HepG2 (cell line): Measurements from ENCODE around the gene LMOD1. TPM values are rescaled to one million over a fixed set of nuclear protein-coding genes. Genes with fewer than 3 reads are reported as not detected.

Experiments used
- ATAC-seq: fragments of 200-7000 bp; cut with Tn5 transposase; 3 replicates; pipeline ENCODE4 v1.9.1; 2020; ENCODE audit warnings: mild to moderate bottlenecking, moderate library complexity
- BruUV-seq: library from RNA; stranded (reverse); fragments of 400-500 nt; replicated peaks from 2 replicates; lab custom pipeline; 2021; lab: Mats Ljungman, UMichigan
- CTCF ChIA-PET: fragments of 300-600 bp; formaldehyde crosslinking; extraction: SDS; loops from one replicate; lab custom pipeline; 2021; ENCODE audit warnings: low total read pairs, inconsistent platforms, low intra/inter-chr PET ratio; lab: Yijun Ruan, JAX
- POLR2A ChIA-PET: fragments of 350-600 bp; sonication (Branson Sonifier 250); formaldehyde crosslinking; loops from one replicate; lab custom pipeline; 2020; ENCODE audit warnings: antibody characterized with exemption, inconsistent platforms; lab: Yijun Ruan, JAX
- DNase-seq: peaks from one replicate; pipeline ENCODE4 v3.0.0-alpha.2; 2015; ENCODE audit warnings: low spot score
- FAIRE-seq: peaks from 3 replicates; lab custom pipeline; 2011; peaks lifted over from hg19 to GRCh38; lab: Jason Lieb, UNC
- H2AFZ ChIP-seq: one replicate; pipeline ENCODE4 v1.6.1; 2011; ENCODE audit warnings: low read length, inconsistent platforms
- H3K27ac ChIP-seq: fragments of 300-600 bp; 3 replicates; pipeline ENCODE4 v1.8.0; 2011; ENCODE audit warnings: mixed run types, mild to moderate bottlenecking, mixed read lengths, low read length, inconsistent platforms; ENCODE audit not compliant: insufficient read depth; ENCODE audit errors: extremely low read length
- H3K27me3 ChIP-seq, 2 experiments: fragments of 200-600 bp in 1 of 2; 2 replicates in 1 of 2; 3 replicates in 1 of 2; pipeline versions ENCODE4 v1.6.0 to v1.8.0; 2011; ENCODE audit warnings: low read length in 2 of 2, mild to moderate bottlenecking in 2 of 2, moderate library complexity in 2 of 2, inconsistent platforms in 1 of 2; ENCODE audit not compliant: insufficient read depth in 2 of 2, control insufficient read depth in 1 of 2
- H3K36me3 ChIP-seq, 2 experiments: fragments of 200-600 bp in 1 of 2; replicated peaks in 1 of 2; 2 replicates in 1 of 2; 3 replicates in 1 of 2; pipeline versions ENCODE4 v1.5.1 to v1.8.0; 2011; ENCODE audit warnings: low read length in 2 of 2, inconsistent platforms in 1 of 2; ENCODE audit not compliant: insufficient read depth in 2 of 2, control insufficient read depth in 1 of 2
- H3K4me1 ChIP-seq: 2 replicates; pipeline ENCODE4 v1.5.1; 2012; ENCODE audit warnings: low read length, inconsistent platforms; ENCODE audit not compliant: insufficient read depth
- H3K4me2 ChIP-seq: 2 replicates; pipeline ENCODE4 v1.6.0; 2011; ENCODE audit warnings: low read depth, low read length, inconsistent platforms
- H3K4me3 ChIP-seq, 3 experiments: fragments of 200-600 bp in 1 of 3; sonication (generic), shearing (Covaris generic) in 1 of 3; replicated peaks in 1 of 3; 2 replicates each; pipeline ENCODE4 v1.5.1; 2011 to 2016; ENCODE audit warnings: low read length in 3 of 3, inconsistent platforms in 2 of 3, low read depth in 2 of 3, mild to moderate bottlenecking in 2 of 3, control low read depth in 1 of 3, mixed read lengths in 1 of 3; ENCODE audit not compliant: insufficient read depth in 1 of 3
- H3K79me2 ChIP-seq: one replicate; pipeline ENCODE4 v1.6.1; 2011; ENCODE audit warnings: low read length, inconsistent platforms; ENCODE audit not compliant: insufficient read depth
- H3K9ac ChIP-seq: 2 replicates; pipeline ENCODE4 v1.6.0; 2011; ENCODE audit warnings: mild to moderate bottlenecking, low read depth, low read length, inconsistent platforms; ENCODE audit not compliant: insufficient read depth
- H3K9me3 ChIP-seq: 2 replicates; pipeline ENCODE4 v1.5.1; 2012; ENCODE audit warnings: mild to moderate bottlenecking, low read length
- H4K20me1 ChIP-seq: 2 replicates; pipeline ENCODE4 v1.6.0; 2011; ENCODE audit warnings: inconsistent platforms, mild to moderate bottlenecking, low read length, moderate library complexity; ENCODE audit not compliant: insufficient read depth
- THAP11 ChIP-seq: IDR thresholded peaks from 2 replicates; pipeline ENCODE4 v1.6.1; 2016; ENCODE audit warnings: missing biosample characterization, missing genetic modification reagents
- ZNF121 ChIP-seq: sonication (generic); formaldehyde crosslinking; IDR thresholded peaks from 2 replicates; pipeline ENCODE4 v1.5.0; 2020; ENCODE audit warnings: mild to moderate bottlenecking, missing genetic modification reagents
- ZNF138 ChIP-seq: sonication (generic); formaldehyde crosslinking; IDR thresholded peaks from 2 replicates; pipeline ENCODE4 v1.5.0; 2020; ENCODE audit warnings: mild to moderate bottlenecking, low read depth, missing genetic modification reagents
- ZNF589 ChIP-seq: sonication (generic); formaldehyde crosslinking; conservative IDR thresholded peaks from 2 replicates; pipeline ENCODE4 v1.8.0; 2022; ENCODE audit warnings: mild to moderate bottlenecking, moderate library complexity, missing genetic modification reagents
- ZNF850 ChIP-seq: sonication (generic); formaldehyde crosslinking; conservative IDR thresholded peaks from 2 replicates; pipeline ENCODE4 v1.9.0; 2021; ENCODE audit warnings: mild to moderate bottlenecking, missing genetic modification reagents
- WGBS: methylation state at CpG from one replicate; pipeline ENCODE4 v1.1.6; 2017; ENCODE audit warnings: low lambda C conversion rate; 5-methylcytosine and 5-hydroxymethylcytosine counted together
- in situ Hi-C: cut with HindIII; loops from 2 replicates; pipeline ENCODE4 v1.10.0; 2017; ENCODE audit warnings: low pct_unique_long_range_greater_than_20kb; ENCODE audit not compliant: extremely low pct_ligation_motif_present
- intact Hi-C: fragments of 100-400 bp; cut with micrococcal nuclease; formaldehyde crosslinking; loops from one replicate; pipeline ENCODE4 v1.10.0; 2022; ENCODE audit not compliant: unreplicated experiment
- polyA plus RNA-seq, 8 experiments: library from polyadenylated mRNA; depleted of rRNA in 3 of 8; stranded (reverse) in 7 of 8; unstranded in 1 of 8; fragments of >200 nt; fragmentation: Illumina TruSeq in 4 of 8; extraction: Trizol in 4 of 8; gene quantifications; 2 replicates each; pipeline versions ENCODE4 v1.2.1 to v1.2.3, GENCODE V29; 2011 to 2016; ENCODE audit warnings: low read depth in 4 of 8, missing spikeins in 1 of 8, mixed read lengths in 1 of 8; ENCODE audit not compliant: insufficient read depth in 1 of 8
- total RNA-seq, 5 experiments: library from RNA; depleted of rRNA; stranded (reverse); fragments of >200 nt; fragmentation: Illumina TruSeq; extraction: Trizol; gene quantifications; 2 replicates each; pipeline ENCODE4 v1.2.3, GENCODE V29; 2016; ENCODE audit warnings: low read depth in 1 of 5
- TF ChIP-seq, protein P1 (sequence below): sonication (generic); formaldehyde crosslinking; conservative IDR thresholded peaks from 2 replicates; pipeline ENCODE4 v1.8.0; 2022; ENCODE audit warnings: low read depth, missing genetic modification reagents
- TF ChIP-seq, protein P2 (sequence below): sonication (generic); formaldehyde crosslinking; IDR thresholded peaks from 2 replicates; pipeline ENCODE4 v1.4.0; 2020; ENCODE audit warnings: mild to moderate bottlenecking, missing genetic modification reagents

Gene LMOD1
- total and polyA plus RNA-seq, 2 of the 13 experiments (the other 11 are each of a cell fraction or from before 2014, with no cell fraction given), result not detected

DNA sequence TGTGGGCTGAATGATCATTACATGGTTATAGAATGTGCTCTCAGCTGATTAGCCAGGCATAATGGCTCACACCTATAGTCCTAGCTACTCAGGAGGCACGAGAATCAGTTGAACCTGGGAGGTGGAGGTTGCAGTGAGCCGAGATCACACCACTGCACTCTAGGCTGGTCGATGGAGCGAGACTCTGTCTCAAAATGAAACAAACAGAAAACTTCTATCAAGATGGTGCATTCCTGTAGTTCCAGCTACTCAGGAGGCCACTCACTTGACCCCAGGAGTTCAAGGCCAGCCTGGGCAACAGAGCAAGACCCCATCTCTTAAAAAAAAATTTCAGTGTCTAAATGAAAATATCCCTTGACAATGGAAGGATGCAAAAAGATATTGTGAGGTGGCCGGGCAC is 19.8 kb upstream of the LMOD1 start:
- CTCF ChIA-PET, result no interaction called here
- FAIRE-seq, result no peak

More for the DNA sequence above, 19.8 kb upstream of the LMOD1 start:
- TF ChIP-seq ZNF138 (CRISPR knock-in tag) (no peak), ZNF121 (CRISPR knock-in tag) (peak; percentile 35; the same call in 1 of the 2 replicates), ZNF589 (no peak), ZNF850 (no peak), THAP11 (CRISPR knock-in tag) (no peak)
- TF ChIP-seq, protein P1, sequence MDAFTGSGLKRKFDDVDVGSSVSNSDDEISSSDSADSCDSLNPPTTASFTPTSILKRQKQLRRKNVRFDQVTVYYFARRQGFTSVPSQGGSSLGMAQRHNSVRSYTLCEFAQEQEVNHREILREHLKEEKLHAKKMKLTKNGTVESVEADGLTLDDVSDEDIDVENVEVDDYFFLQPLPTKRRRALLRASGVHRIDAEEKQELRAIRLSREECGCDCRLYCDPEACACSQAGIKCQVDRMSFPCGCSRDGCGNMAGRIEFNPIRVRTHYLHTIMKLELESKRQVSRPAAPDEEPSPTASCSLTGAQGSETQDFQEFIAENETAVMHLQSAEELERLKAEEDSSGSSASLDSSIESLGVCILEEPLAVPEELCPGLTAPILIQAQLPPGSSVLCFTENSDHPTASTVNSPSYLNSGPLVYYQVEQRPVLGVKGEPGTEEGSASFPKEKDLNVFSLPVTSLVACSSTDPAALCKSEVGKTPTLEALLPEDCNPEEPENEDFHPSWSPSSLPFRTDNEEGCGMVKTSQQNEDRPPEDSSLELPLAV (CRISPR knock-in tag), result no peak
- TF ChIP-seq, protein P2, sequence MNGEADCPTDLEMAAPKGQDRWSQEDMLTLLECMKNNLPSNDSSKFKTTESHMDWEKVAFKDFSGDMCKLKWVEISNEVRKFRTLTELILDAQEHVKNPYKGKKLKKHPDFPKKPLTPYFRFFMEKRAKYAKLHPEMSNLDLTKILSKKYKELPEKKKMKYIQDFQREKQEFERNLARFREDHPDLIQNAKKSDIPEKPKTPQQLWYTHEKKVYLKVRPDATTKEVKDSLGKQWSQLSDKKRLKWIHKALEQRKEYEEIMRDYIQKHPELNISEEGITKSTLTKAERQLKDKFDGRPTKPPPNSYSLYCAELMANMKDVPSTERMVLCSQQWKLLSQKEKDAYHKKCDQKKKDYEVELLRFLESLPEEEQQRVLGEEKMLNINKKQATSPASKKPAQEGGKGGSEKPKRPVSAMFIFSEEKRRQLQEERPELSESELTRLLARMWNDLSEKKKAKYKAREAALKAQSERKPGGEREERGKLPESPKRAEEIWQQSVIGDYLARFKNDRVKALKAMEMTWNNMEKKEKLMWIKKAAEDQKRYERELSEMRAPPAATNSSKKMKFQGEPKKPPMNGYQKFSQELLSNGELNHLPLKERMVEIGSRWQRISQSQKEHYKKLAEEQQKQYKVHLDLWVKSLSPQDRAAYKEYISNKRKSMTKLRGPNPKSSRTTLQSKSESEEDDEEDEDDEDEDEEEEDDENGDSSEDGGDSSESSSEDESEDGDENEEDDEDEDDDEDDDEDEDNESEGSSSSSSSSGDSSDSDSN, result no peak
- H3K9me3 ChIP-seq, result no peaks in the 10 kb centered on the region
- POLR2A ChIA-PET, result no interaction called here
- no peak overlapping the region for H3K9ac ChIP-seq
- H3K27ac ChIP-seq, result no peak overlapping the region
- no peaks in the 10 kb centered on the region for H3K4me1 ChIP-seq
- H3K36me3 ChIP-seq, result peaks cover 11 to 77% of the 10 kb centered on the region in 2 experiments
- no peaks in the 10 kb centered on the region; the same call in 1 of the 2 replicates for H4K20me1 ChIP-seq
- no TSS peak for BruUV-seq
- intact Hi-C loops, result no loop called here
- WGBS, result 95% methylated on average over 5 of the region's 5 CpGs
- H3K79me2 ChIP-seq, result peaks cover 2% of the 10 kb centered on the region
- ATAC-seq (no peak), DNase-seq (no peak)
- in situ Hi-C loops, result no loop called here
- no peak overlapping the region for H3K4me2 ChIP-seq
- no peak overlapping the region for H3K4me3 ChIP-seq
- no peaks in the 10 kb centered on the region for H3K27me3 ChIP-seq
- H2AFZ ChIP-seq, result no peak overlapping the region
